ENCODE results near the gene USP32.

GRCh38 chr17:60278237-60278636 is 113.7 kb downstream of the USP32 start:
- TF ChIP-seq POLR2A (IDR thresholded peaks at IDR 0.05; ENCODE audit: low read depth, low read length) (no peak), POLR2AphosphoS5 (IDR thresholded peaks at IDR 0.05; ENCODE audit: low read depth, low read length) (no peak)

All from GM12892 (cell line).